NCI-H748 treated with DMSO at 0.1 percent for 48 hours (cell line): ENCODE results near the gene TAP2.
"Not testable (repeated sequence)": the region's sequence is repeated elsewhere in the genome, so short reads cannot be mapped to it uniquely, and the experiment has no call there.

Source experiments
- DNase-seq: peaks from one replicate; lab custom pipeline; 2025; lab: John Stamatoyannopoulos, UW

The TAP2 gene

GRCh38 chr6:32835167-32835893, 3.2 kb downstream of the TAP2 start:
- DNase-seq: no peak

GRCh38 chr6:32833664-32834063, 4.9 kb downstream of the TAP2 start:
- no peak for DNase-seq

GRCh38 chr6:32832535-32832934, 6.0 kb downstream of the TAP2 start:
- no peak for DNase-seq

- no peak for DNase-seq
These were observed 7.6 kb downstream of the TAP2 start for GRCh38 chr6:32830936-32831335.

GRCh38 chr6:32830017-32830416, 8.5 kb downstream of the TAP2 start:
- no peak for DNase-seq

- DNase-seq: no peak
These were observed 9.0 kb downstream of the TAP2 start for GRCh38 chr6:32829495-32829894.

- no peak for DNase-seq
These were observed 11.5 kb downstream of the TAP2 start for GRCh38 chr6:32827025-32827424.

GRCh38 chr6:32825966-32826365, 12.6 kb downstream of the TAP2 start:
- no peak for DNase-seq

GRCh38 chr6:32819729-32820128, 18.8 kb downstream of the TAP2 start:
- no peak for DNase-seq

GRCh38 chr6:32818867-32819266, 19.7 kb downstream of the TAP2 start:
- no peak for DNase-seq

- DNase-seq: no peak
These were observed 21.8 kb downstream of the TAP2 start, which contains the start of gene HLA-DOB for GRCh38 chr6:32816746-32817204. HLA-DOB (minus strand) TSS chr6:32817002; CDS start chr6:32816951, 51 bp downstream.

GRCh38 chr6:32815996-32816395, 22.5 kb downstream of the TAP2 start:
- DNase-seq: no peak

GRCh38 chr6:32815115-32815514, 23.4 kb downstream of the TAP2 start:
- no peak for DNase-seq

GRCh38 chr6:32814145-32814544, 24.4 kb downstream of the TAP2 start:
- DNase-seq: no peak

GRCh38 chr6:32809171-32809570, 29.4 kb downstream of the TAP2 start:
- DNase-seq: no peak

GRCh38 chr6:32807020-32807580, 31.4 kb downstream of the TAP2 start:
- no peak for DNase-seq

- DNase-seq: not testable (repeated sequence)
These were observed 33.1 kb downstream of the TAP2 start for GRCh38 chr6:32805404-32805803.

GRCh38 chr6:32803416-32803815, 35.1 kb downstream of the TAP2 start:
- no peak for DNase-seq

- DNase-seq: no peak
These were observed 38.8 kb downstream of the TAP2 start for GRCh38 chr6:32799740-32800139.

- no peak for DNase-seq
These were observed 39.4 kb downstream of the TAP2 start for GRCh38 chr6:32799168-32799567.

- peak; percentile 25 for DNase-seq
These were observed 41.4 kb downstream of the TAP2 start for GRCh38 chr6:32796848-32797776.

GRCh38 chr6:32794510-32794909, 44.0 kb downstream of the TAP2 start:
- no peak for DNase-seq
